Endothelial cell of umbilical vein (primary cell): ENCODE results near the gene GSTM4. TPM values are rescaled to one million over a fixed set of nuclear protein-coding genes. Genes with fewer than 3 reads are reported as not detected.

Experiments
- BruUV-seq: library from RNA; stranded (reverse); fragments of 400-500 nt; replicated peaks from 2 replicates; lab custom pipeline; 2021; lab: Mats Ljungman, UMichigan
- CTCF ChIA-PET: fragments of 300-600, 350-600 bp; sonication (Branson Sonifier 250); formaldehyde crosslinking; loops from one replicate; lab custom pipeline; 2021; ENCODE audit warnings: antibody characterized with exemption, inconsistent platforms; lab: Charles Lee
- POLR2A ChIA-PET: fragments of 300-600, 350-600 bp; sonication (Branson Sonifier 250); formaldehyde crosslinking; loops from one replicate; lab custom pipeline; 2021; ENCODE audit warnings: antibody characterized with exemption, inconsistent platforms; lab: Charles Lee
- DNase-seq: peaks from one replicate; pipeline ENCODE4 v3.0.0-alpha.2; 2011; ENCODE audit warnings: low read depth, low spot score
- FAIRE-seq: peaks from 2 replicates; lab custom pipeline; 2011; peaks lifted over from hg19 to GRCh38; lab: Jason Lieb, UNC
- H2AFZ ChIP-seq: 2 replicates; pipeline ENCODE4 v1.6.0; 2012; ENCODE audit warnings: low read depth, low read length, control low read depth, inconsistent platforms
- H3K27ac ChIP-seq: 2 replicates; pipeline ENCODE4 v1.5.1; 2011; ENCODE audit warnings: low read depth, mild to moderate bottlenecking, control low read depth, low read length, moderate library complexity; ENCODE audit not compliant: insufficient read depth
- H3K27me3 ChIP-seq, 2 experiments: 2 replicates each; pipeline versions ENCODE4 v1.6.0 to v1.6.1; 2011; ENCODE audit warnings: low read length in 2 of 2, mixed read lengths in 1 of 2; ENCODE audit not compliant: control insufficient read depth in 2 of 2, insufficient read depth in 2 of 2
- H3K36me3 ChIP-seq, 2 experiments: 2 replicates in 1 of 2; 3 replicates in 1 of 2; pipeline ENCODE4 v1.5.1; 2011; ENCODE audit warnings: low read length in 2 of 2, mild to moderate bottlenecking in 1 of 2, moderate library complexity in 1 of 2; ENCODE audit not compliant: control insufficient read depth in 2 of 2, insufficient read depth in 2 of 2; ENCODE audit errors: extremely low read depth in 1 of 2
- H3K4me1 ChIP-seq: 3 replicates; pipeline ENCODE4 v1.5.1; 2011; ENCODE audit warnings: mild to moderate bottlenecking, low read length; ENCODE audit not compliant: control insufficient read depth, insufficient read depth; ENCODE audit errors: extremely low read depth
- H3K4me2 ChIP-seq: 2 replicates; pipeline ENCODE4 v1.6.1; 2011; ENCODE audit warnings: low read length, control low read depth, mixed read lengths; ENCODE audit not compliant: insufficient read depth
- H3K4me3 ChIP-seq, 3 experiments: fragments of 200-600 bp in 1 of 3; sonication (generic), shearing (Covaris generic) in 1 of 3; replicated peaks in 1 of 3; 2 replicates each; pipeline ENCODE4 v1.5.1; 2011 to 2016; ENCODE audit warnings: control low read depth in 3 of 3, low read length in 3 of 3, mild to moderate bottlenecking in 2 of 3, inconsistent platforms in 1 of 3, low read depth in 1 of 3, moderate library complexity in 1 of 3; ENCODE audit not compliant: insufficient read depth in 1 of 3
- H3K79me2 ChIP-seq: 2 replicates; pipeline ENCODE4 v1.6.0; 2012; ENCODE audit warnings: low read length, inconsistent platforms; ENCODE audit not compliant: control insufficient read depth, insufficient read depth
- H3K9ac ChIP-seq: replicated peaks from 2 replicates; pipeline ENCODE3; 2011; ENCODE audit warnings: low read length, control low read depth; ENCODE audit not compliant: insufficient read depth; ENCODE audit errors: extremely low read depth
- H3K9me1 ChIP-seq: replicated peaks from 3 replicates; pipeline ENCODE4 v1.6.0; 2011; ENCODE audit warnings: mild to moderate bottlenecking, low read length; ENCODE audit not compliant: control insufficient read depth, insufficient read depth; ENCODE audit errors: extremely low read depth
- H3K9me3 ChIP-seq: replicated peaks from 2 replicates; pipeline ENCODE4 v1.5.1; 2012; ENCODE audit warnings: low read length, inconsistent platforms; ENCODE audit not compliant: control insufficient read depth, insufficient read depth
- H4K20me1 ChIP-seq: replicated peaks from 2 replicates; pipeline ENCODE3; 2011; ENCODE audit warnings: mild to moderate bottlenecking, low read length; ENCODE audit not compliant: control insufficient read depth, insufficient read depth; ENCODE audit errors: extremely low read depth
- CTCF ChIP-seq, 2 donors: IDR thresholded peaks; 1 replicate in 1 of 2; 2 replicates in 1 of 2; pipeline ENCODE4 v1.5.1; 2011; ENCODE audit warnings: low read length in 2 of 2, mild to moderate bottlenecking in 2 of 2, moderate library complexity in 2 of 2, control low read depth in 1 of 2, inconsistent platforms in 1 of 2, low read depth in 1 of 2; ENCODE audit not compliant: insufficient read depth in 1 of 2; ENCODE audit errors: extremely low read depth in 1 of 2
- EZH2 ChIP-seq: IDR thresholded peaks from 2 replicates; pipeline ENCODE4 v1.6.1; 2012; ENCODE audit warnings: borderline replicate concordance, low read depth, mild to moderate bottlenecking, moderate library complexity, low read length, inconsistent platforms; ENCODE audit not compliant: severe bottlenecking
- FOS ChIP-seq: IDR thresholded peaks from 2 replicates; pipeline ENCODE4 v1.6.1; 2011; ENCODE audit warnings: mild to moderate bottlenecking, low read length, moderate library complexity, borderline replicate concordance; ENCODE audit not compliant: insufficient read depth
- GATA2 ChIP-seq: IDR thresholded peaks from 2 replicates; pipeline ENCODE4 v1.7.0; 2011; ENCODE audit warnings: low read depth, mild to moderate bottlenecking, moderate library complexity, mixed read lengths, low read length; ENCODE audit not compliant: insufficient read length, insufficient read depth
- JUN ChIP-seq: IDR thresholded peaks from 2 replicates; pipeline ENCODE4 v1.6.1; 2011; ENCODE audit warnings: borderline replicate concordance, low read depth; ENCODE audit not compliant: insufficient read length, insufficient read depth
- MAX ChIP-seq: IDR thresholded peaks from 2 replicates; pipeline ENCODE4 v1.6.1; 2011; ENCODE audit not compliant: insufficient read depth, insufficient read length
- MYC ChIP-seq: IDR thresholded peaks from one replicate; pipeline ENCODE4 v1.6.1; 2011; ENCODE audit warnings: mild to moderate bottlenecking, low read depth, low read length
- POLR2A ChIP-seq: IDR thresholded peaks from 2 replicates; pipeline ENCODE4 v1.6.1; 2012; ENCODE audit warnings: low read depth, mild to moderate bottlenecking, control low read depth, low read length
- POLR2AphosphoS5 ChIP-seq: IDR thresholded peaks from 2 replicates; pipeline ENCODE4 v1.6.1; 2012; ENCODE audit warnings: low read depth, mild to moderate bottlenecking, control low read depth, low read length, moderate library complexity; ENCODE audit not compliant: insufficient read depth
- dilution Hi-C: fragments of 300-500 bp; cut with MboI; formaldehyde crosslinking; loops from one replicate; pipeline ENCODE4 v1.15.0; 2019; ENCODE audit warnings: low sequenced_read_pairs; ENCODE audit not compliant: extremely low pct_ligation_motif_present
- intact Hi-C: fragments of 100-400 bp; cut with micrococcal nuclease; formaldehyde crosslinking; loops from one replicate; pipeline ENCODE4 v1.10.0; 2022
- polyA plus RNA-seq, 4 experiments: library from polyadenylated mRNA; depleted of rRNA in 3 of 4; stranded (reverse) in 3 of 4; unstranded in 1 of 4; fragments of >200 nt; gene quantifications; 2 replicates each; pipeline versions ENCODE4 v1.2.1 to v1.2.3, GENCODE V29; 2011 to 2012; ENCODE audit warnings: missing spikeins in 1 of 4
- total RNA-seq: library from RNA; stranded (reverse); gene quantifications from 2 replicates; pipeline ENCODE4 v1.2.3, GENCODE V29; 2021

GSTM4 gene
- total and polyA plus RNA-seq, 2 donors (not counting 3 experiments of a cell fraction or from before 2014, with no cell fraction given), result 9.5 to 11.6 TPM

- POLR2A ChIA-PET, result no interaction called here
- FAIRE-seq, result no peak
- DNase-seq, result no peak
Observed at GRCh38 chr1:109653306-109653705, 2.6 kb upstream of the GSTM4 start.

More at GRCh38 chr1:109653306-109653705, 2.6 kb upstream of the GSTM4 start:
- no peak overlapping the region for H3K4me3 ChIP-seq
- CTCF ChIA-PET, result interaction anchor here (1.0 to 5.6 kb wide), 6 partner anchors 14 to 331 kb away, joined by 3 to 144 read pairs (median 54); partner anchors contain the start of genes AHCYL1 and GSTM1
- dilution Hi-C loops, result no loop called here
- intact Hi-C loops, result no loop called here
- peaks cover 4% of the 10 kb centered on the region for H3K4me1 ChIP-seq
- H3K4me2 ChIP-seq, result no peak overlapping the region
- BruUV-seq, result no TSS peak
- H3K79me2 ChIP-seq, result no peaks in the 10 kb centered on the region
- no peak overlapping the region for H2AFZ ChIP-seq
- H3K9ac ChIP-seq, result no peak overlapping the region
- H3K36me3 ChIP-seq, result no peaks in the 10 kb centered on the region
- no peak overlapping the region for H3K27ac ChIP-seq
- no peaks in the 10 kb centered on the region for H4K20me1 ChIP-seq
- peaks cover 16 to 23% of the 10 kb centered on the region in 2 experiments for H3K27me3 ChIP-seq
- TF ChIP-seq CTCF (IDR thresholded peaks at IDR 0.05; ENCODE audit: extremely low read depth in 1 of 2, insufficient read depth in 1 of 2, low read depth in 1 of 2, low read length in 2 of 2), result no peak
- TF ChIP-seq POLR2A, result no peak
- TF ChIP-seq GATA2, result no peak
- TF ChIP-seq EZH2, result no peak
- no peak for TF ChIP-seq JUN
- TF ChIP-seq MYC, result no peak
- no peak for TF ChIP-seq POLR2AphosphoS5
- no peak for TF ChIP-seq FOS
- no peak for TF ChIP-seq MAX
- no peaks in the 10 kb centered on the region for H3K9me1 ChIP-seq
- no peaks in the 10 kb centered on the region for H3K9me3 ChIP-seq
